ENCODE data around the gene PEX14. TPM values are rescaled to one million over a fixed set of nuclear protein-coding genes. Genes with fewer than 3 reads are reported as not detected.

PEX14 gene
- total and polyA plus RNA-seq, 2 experiments from 2014 or later, result 17.6 to 19.6 TPM

DNA sequence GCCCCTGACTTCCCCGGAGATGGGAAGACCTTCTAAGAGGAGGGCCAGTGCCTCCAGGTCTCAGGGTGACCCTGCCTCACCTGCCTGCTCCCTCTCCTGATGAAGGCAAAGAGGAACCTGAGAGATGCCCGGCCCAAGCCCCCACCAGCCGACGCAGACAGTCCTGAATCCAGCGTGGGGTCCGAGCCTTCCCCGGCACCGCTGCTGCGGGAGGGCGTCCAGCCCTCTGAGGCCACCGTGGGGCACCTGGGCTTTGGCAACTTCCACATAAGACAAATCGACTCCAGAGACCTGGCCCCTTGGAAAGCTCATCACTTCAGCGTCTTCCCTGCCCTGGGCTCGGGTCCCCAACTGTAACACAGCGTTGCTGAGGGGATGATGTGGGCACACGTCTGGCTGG is 199.5 kb downstream of the PEX14 start:
- Histone ChIP-seq H3K27ac (ENCODE audit: low read depth) (no peak overlapping the region), H3K36me3 (ENCODE audit: insufficient read depth) (no peaks in the 10 kb centered on the region; the same call in 1 of the 2 replicates), H3K4me2 (no peak overlapping the region), H3K27me3 (ENCODE audit: insufficient read depth) (no peaks in the 10 kb centered on the region), H3K4me3 (no peak overlapping the region), H3K79me2 (replicated peaks; ENCODE audit: insufficient read depth) (no peaks in the 10 kb centered on the region), H3K4me1 (ENCODE audit: insufficient read depth) (peaks cover 16% of the 10 kb centered on the region), H3F3A (replicated peaks; ENCODE audit: low read depth) (no peaks in the 10 kb centered on the region), H2AFZ (no peak overlapping the region), H3K9me2 (ENCODE audit: insufficient read depth) (no peaks in the 10 kb centered on the region), H4K20me1 (replicated peaks; ENCODE audit: insufficient read depth) (no peaks in the 10 kb centered on the region)
- no peak overlapping the region for H3K27ac Mint-ChIP-seq
- TF ChIP-seq POLR2AphosphoS5 (IDR thresholded peaks at IDR 0.05; ENCODE audit: low read depth) (no peak), ZNF114 (CRISPR knock-in tag; IDR thresholded peaks at IDR 0.05) (no peak), EZH2phosphoT487 (IDR thresholded peaks at IDR 0.05; ENCODE audit: unreplicated experiment) (no peak), JUNB (IDR thresholded peaks at IDR 0.05; ENCODE audit: unreplicated experiment) (no peak), NANOG (IDR thresholded peaks at IDR 0.05; ENCODE audit: borderline replicate concordance) (no peak), STAT1 (IDR thresholded peaks at IDR 0.05; ENCODE audit: unreplicated experiment) (no peak), EZH2 (IDR thresholded peaks at IDR 0.05; ENCODE audit: low read depth, unreplicated experiment) (no peak), CREB1 (CRISPR knock-in tag; IDR thresholded peaks at IDR 0.05; ENCODE audit: low read depth) (no peak), ZNF331 (CRISPR knock-in tag; IDR thresholded peaks at IDR 0.05; ENCODE audit: low read depth) (no peak)
- TF ChIP-seq, protein P1, sequence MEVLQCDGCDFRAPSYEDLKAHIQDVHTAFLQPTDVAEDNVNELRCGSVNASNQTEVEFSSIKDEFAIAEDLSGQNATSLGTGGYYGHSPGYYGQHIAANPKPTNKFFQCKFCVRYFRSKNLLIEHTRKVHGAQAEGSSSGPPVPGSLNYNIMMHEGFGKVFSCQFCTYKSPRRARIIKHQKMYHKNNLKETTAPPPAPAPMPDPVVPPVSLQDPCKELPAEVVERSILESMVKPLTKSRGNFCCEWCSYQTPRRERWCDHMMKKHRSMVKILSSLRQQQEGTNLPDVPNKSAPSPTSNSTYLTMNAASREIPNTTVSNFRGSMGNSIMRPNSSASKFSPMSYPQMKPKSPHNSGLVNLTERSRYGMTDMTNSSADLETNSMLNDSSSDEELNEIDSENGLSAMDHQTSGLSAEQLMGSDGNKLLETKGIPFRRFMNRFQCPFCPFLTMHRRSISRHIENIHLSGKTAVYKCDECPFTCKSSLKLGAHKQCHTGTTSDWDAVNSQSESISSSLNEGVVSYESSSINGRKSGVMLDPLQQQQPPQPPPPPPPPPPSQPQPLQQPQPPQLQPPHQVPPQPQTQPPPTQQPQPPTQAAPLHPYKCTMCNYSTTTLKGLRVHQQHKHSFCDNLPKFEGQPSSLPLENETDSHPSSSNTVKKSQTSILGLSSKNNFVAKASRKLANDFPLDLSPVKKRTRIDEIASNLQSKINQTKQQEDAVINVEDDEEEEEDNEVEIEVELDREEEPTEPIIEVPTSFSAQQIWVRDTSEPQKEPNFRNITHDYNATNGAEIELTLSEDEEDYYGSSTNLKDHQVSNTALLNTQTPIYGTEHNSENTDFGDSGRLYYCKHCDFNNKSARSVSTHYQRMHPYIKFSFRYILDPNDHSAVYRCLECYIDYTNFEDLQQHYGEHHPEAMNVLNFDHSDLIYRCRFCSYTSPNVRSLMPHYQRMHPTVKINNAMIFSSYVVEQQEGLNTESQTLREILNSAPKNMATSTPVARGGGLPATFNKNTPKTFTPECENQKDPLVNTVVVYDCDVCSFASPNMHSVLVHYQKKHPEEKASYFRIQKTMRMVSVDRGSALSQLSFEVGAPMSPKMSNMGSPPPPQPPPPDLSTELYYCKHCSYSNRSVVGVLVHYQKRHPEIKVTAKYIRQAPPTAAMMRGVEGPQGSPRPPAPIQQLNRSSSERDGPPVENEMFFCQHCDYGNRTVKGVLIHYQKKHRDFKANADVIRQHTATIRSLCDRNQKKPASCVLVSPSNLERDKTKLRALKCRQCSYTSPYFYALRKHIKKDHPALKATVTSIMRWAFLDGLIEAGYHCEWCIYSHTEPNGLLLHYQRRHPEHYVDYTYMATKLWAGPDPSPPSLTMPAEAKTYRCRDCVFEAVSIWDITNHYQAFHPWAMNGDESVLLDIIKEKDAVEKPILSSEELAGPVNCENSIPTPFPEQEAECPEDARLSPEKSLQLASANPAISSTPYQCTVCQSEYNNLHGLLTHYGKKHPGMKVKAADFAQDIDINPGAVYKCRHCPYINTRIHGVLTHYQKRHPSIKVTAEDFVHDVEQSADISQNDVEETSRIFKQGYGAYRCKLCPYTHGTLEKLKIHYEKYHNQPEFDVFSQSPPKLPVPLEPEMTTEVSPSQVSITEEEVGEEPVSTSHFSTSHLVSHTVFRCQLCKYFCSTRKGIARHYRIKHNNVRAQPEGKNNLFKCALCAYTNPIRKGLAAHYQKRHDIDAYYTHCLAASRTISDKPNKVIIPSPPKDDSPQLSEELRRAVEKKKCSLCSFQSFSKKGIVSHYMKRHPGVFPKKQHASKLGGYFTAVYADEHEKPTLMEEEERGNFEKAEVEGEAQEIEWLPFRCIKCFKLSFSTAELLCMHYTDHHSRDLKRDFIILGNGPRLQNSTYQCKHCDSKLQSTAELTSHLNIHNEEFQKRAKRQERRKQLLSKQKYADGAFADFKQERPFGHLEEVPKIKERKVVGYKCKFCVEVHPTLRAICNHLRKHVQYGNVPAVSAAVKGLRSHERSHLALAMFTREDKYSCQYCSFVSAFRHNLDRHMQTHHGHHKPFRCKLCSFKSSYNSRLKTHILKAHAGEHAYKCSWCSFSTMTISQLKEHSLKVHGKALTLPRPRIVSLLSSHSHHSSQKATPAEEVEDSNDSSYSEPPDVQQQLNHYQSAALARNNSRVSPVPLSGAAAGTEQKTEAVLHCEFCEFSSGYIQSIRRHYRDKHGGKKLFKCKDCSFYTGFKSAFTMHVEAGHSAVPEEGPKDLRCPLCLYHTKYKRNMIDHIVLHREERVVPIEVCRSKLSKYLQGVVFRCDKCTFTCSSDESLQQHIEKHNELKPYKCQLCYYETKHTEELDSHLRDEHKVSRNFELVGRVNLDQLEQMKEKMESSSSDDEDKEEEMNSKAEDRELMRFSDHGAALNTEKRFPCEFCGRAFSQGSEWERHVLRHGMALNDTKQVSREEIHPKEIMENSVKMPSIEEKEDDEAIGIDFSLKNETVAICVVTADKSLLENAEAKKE (CRISPR knock-in tag; IDR thresholded peaks at IDR 0.05), result no peak
- TF ChIP-seq, protein P2, sequence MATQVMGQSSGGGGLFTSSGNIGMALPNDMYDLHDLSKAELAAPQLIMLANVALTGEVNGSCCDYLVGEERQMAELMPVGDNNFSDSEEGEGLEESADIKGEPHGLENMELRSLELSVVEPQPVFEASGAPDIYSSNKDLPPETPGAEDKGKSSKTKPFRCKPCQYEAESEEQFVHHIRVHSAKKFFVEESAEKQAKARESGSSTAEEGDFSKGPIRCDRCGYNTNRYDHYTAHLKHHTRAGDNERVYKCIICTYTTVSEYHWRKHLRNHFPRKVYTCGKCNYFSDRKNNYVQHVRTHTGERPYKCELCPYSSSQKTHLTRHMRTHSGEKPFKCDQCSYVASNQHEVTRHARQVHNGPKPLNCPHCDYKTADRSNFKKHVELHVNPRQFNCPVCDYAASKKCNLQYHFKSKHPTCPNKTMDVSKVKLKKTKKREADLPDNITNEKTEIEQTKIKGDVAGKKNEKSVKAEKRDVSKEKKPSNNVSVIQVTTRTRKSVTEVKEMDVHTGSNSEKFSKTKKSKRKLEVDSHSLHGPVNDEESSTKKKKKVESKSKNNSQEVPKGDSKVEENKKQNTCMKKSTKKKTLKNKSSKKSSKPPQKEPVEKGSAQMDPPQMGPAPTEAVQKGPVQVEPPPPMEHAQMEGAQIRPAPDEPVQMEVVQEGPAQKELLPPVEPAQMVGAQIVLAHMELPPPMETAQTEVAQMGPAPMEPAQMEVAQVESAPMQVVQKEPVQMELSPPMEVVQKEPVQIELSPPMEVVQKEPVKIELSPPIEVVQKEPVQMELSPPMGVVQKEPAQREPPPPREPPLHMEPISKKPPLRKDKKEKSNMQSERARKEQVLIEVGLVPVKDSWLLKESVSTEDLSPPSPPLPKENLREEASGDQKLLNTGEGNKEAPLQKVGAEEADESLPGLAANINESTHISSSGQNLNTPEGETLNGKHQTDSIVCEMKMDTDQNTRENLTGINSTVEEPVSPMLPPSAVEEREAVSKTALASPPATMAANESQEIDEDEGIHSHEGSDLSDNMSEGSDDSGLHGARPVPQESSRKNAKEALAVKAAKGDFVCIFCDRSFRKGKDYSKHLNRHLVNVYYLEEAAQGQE (IDR thresholded peaks at IDR 0.05; ENCODE audit: unreplicated experiment), result no peak
- TF ChIP-seq, protein P3, sequence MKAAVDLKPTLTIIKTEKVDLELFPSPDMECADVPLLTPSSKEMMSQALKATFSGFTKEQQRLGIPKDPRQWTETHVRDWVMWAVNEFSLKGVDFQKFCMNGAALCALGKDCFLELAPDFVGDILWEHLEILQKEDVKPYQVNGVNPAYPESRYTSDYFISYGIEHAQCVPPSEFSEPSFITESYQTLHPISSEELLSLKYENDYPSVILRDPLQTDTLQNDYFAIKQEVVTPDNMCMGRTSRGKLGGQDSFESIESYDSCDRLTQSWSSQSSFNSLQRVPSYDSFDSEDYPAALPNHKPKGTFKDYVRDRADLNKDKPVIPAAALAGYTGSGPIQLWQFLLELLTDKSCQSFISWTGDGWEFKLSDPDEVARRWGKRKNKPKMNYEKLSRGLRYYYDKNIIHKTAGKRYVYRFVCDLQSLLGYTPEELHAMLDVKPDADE (IDR thresholded peaks at IDR 0.05), result no peak
- TF ChIP-seq, protein P4, sequence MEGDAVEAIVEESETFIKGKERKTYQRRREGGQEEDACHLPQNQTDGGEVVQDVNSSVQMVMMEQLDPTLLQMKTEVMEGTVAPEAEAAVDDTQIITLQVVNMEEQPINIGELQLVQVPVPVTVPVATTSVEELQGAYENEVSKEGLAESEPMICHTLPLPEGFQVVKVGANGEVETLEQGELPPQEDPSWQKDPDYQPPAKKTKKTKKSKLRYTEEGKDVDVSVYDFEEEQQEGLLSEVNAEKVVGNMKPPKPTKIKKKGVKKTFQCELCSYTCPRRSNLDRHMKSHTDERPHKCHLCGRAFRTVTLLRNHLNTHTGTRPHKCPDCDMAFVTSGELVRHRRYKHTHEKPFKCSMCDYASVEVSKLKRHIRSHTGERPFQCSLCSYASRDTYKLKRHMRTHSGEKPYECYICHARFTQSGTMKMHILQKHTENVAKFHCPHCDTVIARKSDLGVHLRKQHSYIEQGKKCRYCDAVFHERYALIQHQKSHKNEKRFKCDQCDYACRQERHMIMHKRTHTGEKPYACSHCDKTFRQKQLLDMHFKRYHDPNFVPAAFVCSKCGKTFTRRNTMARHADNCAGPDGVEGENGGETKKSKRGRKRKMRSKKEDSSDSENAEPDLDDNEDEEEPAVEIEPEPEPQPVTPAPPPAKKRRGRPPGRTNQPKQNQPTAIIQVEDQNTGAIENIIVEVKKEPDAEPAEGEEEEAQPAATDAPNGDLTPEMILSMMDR (conservative IDR thresholded peaks at IDR 0.05; ENCODE audit: low read depth in 2 of 2), result no peak
- H3K36me3 Mint-ChIP-seq (ENCODE audit: low read depth), result no peaks in the 10 kb centered on the region
- no peak overlapping the region for H3K4me3 Mint-ChIP-seq
- H3K4me1 Mint-ChIP-seq, result peaks cover 46% of the 10 kb centered on the region
- DNase-seq (ENCODE audit: low spot score) (no peak), ATAC-seq (no peak)
- no peaks in the 10 kb centered on the region; the same call in 2 of the 3 replicates for H3K9me3 Mint-ChIP-seq
- H3K27me3 Mint-ChIP-seq (ENCODE audit: insufficient read depth, low read depth, poor library complexity), result peaks cover 14% of the 10 kb centered on the region

Data from GM23338 (cell line).